Measurements from ENCODE around the gene PAGR1. TPM values are rescaled to one million over a fixed set of nuclear protein-coding genes. Genes with fewer than 3 reads are reported as not detected.

PAGR1 gene
- total and polyA plus RNA-seq, 2 of the 13 experiments (the other 11 are each of a cell fraction or from before 2014, with no cell fraction given) = 9.8 to 66.4 TPM

DNA sequence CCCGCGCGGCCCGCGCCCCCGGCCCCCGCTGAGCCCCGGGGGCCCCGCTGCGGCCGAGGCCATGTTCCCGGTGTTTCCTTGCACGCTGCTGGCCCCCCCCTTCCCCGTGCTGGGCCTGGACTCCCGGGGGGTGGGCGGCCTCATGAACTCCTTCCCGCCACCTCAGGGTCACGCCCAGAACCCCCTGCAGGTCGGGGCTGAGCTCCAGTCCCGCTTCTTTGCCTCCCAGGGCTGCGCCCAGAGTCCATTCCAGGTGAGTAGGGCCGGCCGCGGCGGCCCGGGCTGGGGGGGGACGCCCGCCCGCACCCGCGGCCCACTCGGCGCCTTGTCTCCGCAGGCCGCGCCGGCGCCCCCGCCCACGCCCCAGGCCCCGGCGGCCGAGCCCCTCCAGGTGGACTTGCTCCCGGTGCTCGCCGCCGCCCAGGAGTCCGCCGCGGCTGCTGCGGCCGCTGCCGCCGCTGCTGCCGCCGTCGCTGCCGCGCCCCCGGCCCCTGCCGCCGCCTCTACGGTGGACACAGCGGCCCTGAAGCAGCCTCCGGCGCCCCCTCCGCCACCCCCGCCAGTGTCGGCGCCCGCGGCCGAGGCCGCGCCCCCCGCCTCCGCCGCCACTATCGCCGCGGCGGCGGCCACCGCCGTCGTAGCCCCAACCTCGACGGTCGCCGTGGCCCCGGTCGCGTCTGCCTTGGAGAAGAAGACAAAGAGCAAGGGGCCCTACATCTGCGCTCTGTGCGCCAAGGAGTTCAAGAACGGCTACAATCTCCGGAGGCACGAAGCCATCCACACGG lies 9.1 kb upstream of the PAGR1 start (continued):
- TF ChIP-seq HCFC1 (IDR thresholded peaks at IDR 0.05; ENCODE audit: low read depth, low read length) = no peak
- no peak for TF ChIP-seq ZNF891 (CRISPR knock-in tag; IDR thresholded peaks at IDR 0.05)
- no peak for TF ChIP-seq KAT2B (IDR thresholded peaks at IDR 0.05; ENCODE audit: borderline replicate concordance, low read depth, low read length)
- TF ChIP-seq ARID2 (CRISPR knock-in tag; IDR thresholded peaks at IDR 0.05; ENCODE audit: borderline replicate concordance) = no peak
- no peak for TF ChIP-seq ZNF256 (CRISPR knock-in tag; conservative IDR thresholded peaks at IDR 0.05)
- TF ChIP-seq, protein P1, sequence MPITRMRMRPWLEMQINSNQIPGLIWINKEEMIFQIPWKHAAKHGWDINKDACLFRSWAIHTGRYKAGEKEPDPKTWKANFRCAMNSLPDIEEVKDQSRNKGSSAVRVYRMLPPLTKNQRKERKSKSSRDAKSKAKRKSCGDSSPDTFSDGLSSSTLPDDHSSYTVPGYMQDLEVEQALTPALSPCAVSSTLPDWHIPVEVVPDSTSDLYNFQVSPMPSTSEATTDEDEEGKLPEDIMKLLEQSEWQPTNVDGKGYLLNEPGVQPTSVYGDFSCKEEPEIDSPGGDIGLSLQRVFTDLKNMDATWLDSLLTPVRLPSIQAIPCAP (CRISPR knock-in tag; IDR thresholded peaks at IDR 0.05; ENCODE audit: low read depth) = no peak
- TF ChIP-seq SNRNP70 (IDR thresholded peaks at IDR 0.05; ENCODE audit: low read depth, low read length) = no peak
- no peak for TF ChIP-seq ZFYVE20 (CRISPR knock-in tag; IDR thresholded peaks at IDR 0.05; ENCODE audit: borderline replicate concordance, low read depth)
- TF ChIP-seq NR2F1 (CRISPR knock-in tag; IDR thresholded peaks at IDR 0.05) = no peak
- TF ChIP-seq, protein P2, sequence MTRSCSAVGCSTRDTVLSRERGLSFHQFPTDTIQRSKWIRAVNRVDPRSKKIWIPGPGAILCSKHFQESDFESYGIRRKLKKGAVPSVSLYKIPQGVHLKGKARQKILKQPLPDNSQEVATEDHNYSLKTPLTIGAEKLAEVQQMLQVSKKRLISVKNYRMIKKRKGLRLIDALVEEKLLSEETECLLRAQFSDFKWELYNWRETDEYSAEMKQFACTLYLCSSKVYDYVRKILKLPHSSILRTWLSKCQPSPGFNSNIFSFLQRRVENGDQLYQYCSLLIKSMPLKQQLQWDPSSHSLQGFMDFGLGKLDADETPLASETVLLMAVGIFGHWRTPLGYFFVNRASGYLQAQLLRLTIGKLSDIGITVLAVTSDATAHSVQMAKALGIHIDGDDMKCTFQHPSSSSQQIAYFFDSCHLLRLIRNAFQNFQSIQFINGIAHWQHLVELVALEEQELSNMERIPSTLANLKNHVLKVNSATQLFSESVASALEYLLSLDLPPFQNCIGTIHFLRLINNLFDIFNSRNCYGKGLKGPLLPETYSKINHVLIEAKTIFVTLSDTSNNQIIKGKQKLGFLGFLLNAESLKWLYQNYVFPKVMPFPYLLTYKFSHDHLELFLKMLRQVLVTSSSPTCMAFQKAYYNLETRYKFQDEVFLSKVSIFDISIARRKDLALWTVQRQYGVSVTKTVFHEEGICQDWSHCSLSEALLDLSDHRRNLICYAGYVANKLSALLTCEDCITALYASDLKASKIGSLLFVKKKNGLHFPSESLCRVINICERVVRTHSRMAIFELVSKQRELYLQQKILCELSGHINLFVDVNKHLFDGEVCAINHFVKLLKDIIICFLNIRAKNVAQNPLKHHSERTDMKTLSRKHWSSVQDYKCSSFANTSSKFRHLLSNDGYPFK (CRISPR knock-in tag; IDR thresholded peaks at IDR 0.05; ENCODE audit: borderline replicate concordance) = no peak
- TF ChIP-seq, protein P3, sequence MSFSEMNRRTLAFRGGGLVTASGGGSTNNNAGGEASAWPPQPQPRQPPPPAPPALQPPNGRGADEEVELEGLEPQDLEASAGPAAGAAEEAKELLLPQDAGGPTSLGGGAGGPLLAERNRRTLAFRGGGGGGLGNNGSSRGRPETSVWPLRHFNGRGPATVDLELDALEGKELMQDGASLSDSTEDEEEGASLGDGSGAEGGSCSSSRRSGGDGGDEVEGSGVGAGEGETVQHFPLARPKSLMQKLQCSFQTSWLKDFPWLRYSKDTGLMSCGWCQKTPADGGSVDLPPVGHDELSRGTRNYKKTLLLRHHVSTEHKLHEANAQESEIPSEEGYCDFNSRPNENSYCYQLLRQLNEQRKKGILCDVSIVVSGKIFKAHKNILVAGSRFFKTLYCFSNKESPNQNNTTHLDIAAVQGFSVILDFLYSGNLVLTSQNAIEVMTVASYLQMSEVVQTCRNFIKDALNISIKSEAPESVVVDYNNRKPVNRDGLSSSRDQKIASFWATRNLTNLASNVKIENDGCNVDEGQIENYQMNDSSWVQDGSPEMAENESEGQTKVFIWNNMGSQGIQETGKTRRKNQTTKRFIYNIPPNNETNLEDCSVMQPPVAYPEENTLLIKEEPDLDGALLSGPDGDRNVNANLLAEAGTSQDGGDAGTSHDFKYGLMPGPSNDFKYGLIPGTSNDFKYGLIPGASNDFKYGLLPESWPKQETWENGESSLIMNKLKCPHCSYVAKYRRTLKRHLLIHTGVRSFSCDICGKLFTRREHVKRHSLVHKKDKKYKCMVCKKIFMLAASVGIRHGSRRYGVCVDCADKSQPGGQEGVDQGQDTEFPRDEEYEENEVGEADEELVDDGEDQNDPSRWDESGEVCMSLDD (CRISPR knock-in tag; IDR thresholded peaks at IDR 0.05; ENCODE audit: borderline replicate concordance) = no peak
- TF ChIP-seq, protein P4, sequence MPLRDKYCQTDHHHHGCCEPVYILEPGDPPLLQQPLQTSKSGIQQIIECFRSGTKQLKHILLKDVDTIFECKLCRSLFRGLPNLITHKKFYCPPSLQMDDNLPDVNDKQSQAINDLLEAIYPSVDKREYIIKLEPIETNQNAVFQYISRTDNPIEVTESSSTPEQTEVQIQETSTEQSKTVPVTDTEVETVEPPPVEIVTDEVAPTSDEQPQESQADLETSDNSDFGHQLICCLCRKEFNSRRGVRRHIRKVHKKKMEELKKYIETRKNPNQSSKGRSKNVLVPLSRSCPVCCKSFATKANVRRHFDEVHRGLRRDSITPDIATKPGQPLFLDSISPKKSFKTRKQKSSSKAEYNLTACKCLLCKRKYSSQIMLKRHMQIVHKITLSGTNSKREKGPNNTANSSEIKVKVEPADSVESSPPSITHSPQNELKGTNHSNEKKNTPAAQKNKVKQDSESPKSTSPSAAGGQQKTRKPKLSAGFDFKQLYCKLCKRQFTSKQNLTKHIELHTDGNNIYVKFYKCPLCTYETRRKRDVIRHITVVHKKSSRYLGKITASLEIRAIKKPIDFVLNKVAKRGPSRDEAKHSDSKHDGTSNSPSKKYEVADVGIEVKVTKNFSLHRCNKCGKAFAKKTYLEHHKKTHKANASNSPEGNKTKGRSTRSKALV (CRISPR knock-in tag; IDR thresholded peaks at IDR 0.05) = no peak
- TF ChIP-seq SIX4 (CRISPR knock-in tag; IDR thresholded peaks at IDR 0.05) = no peak
- TF ChIP-seq, protein P5, sequence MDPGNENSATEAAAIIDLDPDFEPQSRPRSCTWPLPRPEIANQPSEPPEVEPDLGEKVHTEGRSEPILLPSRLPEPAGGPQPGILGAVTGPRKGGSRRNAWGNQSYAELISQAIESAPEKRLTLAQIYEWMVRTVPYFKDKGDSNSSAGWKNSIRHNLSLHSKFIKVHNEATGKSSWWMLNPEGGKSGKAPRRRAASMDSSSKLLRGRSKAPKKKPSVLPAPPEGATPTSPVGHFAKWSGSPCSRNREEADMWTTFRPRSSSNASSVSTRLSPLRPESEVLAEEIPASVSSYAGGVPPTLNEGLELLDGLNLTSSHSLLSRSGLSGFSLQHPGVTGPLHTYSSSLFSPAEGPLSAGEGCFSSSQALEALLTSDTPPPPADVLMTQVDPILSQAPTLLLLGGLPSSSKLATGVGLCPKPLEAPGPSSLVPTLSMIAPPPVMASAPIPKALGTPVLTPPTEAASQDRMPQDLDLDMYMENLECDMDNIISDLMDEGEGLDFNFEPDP (CRISPR knock-in tag; conservative IDR thresholded peaks at IDR 0.05) = no peak
- TF ChIP-seq ZNF160 (CRISPR knock-in tag; IDR thresholded peaks at IDR 0.05) = 0 out of 2 replicates have a peak, but pooled peaks have one; percentile 22
- no peak for TF ChIP-seq FOXA3 (CRISPR knock-in tag; IDR thresholded peaks at IDR 0.05)
- TF ChIP-seq ETV6 (CRISPR knock-in tag; conservative IDR thresholded peaks at IDR 0.05) = peak; percentile 40; the same call in 1 of the 2 replicates
- no peak for TF ChIP-seq HNF4A (CRISPR knock-in tag; IDR thresholded peaks at IDR 0.05)
- TF ChIP-seq ZNF329 (CRISPR knock-in tag; IDR thresholded peaks at IDR 0.05; ENCODE audit: low read depth) = no peak

Data from HepG2 (cell line).